A172 (cell line): ENCODE results near the gene NPPB. TPM values are rescaled to one million over a fixed set of nuclear protein-coding genes. Genes with fewer than 3 reads are reported as not detected.

Experiments
- DNase-seq: peaks from one replicate; pipeline ENCODE4 v3.0.0-alpha.2; 2015; ENCODE audit warnings: low spot score
- total RNA-seq: library from RNA; depleted of rRNA; stranded (reverse); fragments of >200 nt; shearing (Covaris generic); gene quantifications from 2 replicates; pipeline ENCODE4 v1.2.3, GENCODE V29; 2014; rRNA removed

NPPB gene
- total RNA-seq, 1 experiment from 2014 or later: 6.5 TPM

DNA sequence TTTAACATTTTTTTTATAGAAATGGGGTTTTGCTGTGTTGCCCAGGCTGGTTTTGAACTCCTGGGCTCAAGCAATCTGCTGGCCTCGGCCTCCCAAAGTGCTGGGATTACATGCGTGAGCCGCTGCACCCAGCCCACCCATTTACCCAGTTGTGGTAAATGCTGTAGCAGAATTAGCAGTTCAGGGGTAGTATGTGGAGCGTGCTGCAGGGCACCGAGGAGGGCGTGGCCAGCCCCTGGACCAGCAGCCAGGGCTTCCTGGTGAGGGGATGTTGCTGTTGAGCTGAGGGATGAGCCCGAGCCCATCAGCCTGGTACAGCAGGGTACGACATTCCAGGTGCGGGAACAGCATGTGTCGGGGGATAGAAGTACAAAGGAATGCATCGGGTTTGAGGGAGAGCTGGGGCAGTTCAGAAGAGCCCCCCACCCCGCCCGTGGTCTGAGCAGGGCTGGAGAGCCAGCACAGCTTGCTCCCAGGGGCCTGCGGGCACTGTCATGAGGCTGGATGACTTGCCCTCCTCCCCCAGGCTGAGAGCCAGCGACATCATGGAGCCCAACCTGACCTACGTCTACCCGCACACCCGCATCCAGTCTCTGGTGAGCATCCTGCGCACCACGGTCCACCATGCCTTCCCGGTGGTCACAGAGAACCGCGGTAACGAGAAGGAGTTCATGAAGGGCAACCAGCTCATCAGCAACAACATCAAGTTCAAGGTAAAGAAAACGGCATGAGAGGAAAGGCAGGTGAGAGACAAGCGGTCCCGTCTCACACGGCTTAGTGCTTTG, 23.1 kb downstream of the NPPB start:
- no peak for DNase-seq

DNA sequence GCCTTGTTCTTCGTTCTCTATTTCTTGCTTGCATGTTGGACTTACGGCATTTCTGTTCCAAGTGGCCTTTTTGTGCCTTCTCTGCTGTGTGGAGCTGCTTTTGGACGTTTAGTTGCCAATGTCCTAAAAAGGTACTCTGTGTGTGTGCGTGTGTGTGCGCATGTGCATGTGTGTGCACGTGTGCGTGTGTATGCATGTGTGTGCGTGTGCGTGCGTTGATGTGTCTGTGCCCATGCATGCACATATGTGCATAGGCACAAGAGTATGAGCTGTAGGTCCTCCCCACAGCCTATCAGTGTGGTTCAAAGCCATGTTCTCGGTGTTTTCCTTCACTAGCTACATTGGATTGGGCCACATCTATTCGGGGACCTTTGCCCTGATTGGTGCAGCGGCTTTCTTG, 24.8 kb downstream of the NPPB start:
- no peak for DNase-seq

DNA sequence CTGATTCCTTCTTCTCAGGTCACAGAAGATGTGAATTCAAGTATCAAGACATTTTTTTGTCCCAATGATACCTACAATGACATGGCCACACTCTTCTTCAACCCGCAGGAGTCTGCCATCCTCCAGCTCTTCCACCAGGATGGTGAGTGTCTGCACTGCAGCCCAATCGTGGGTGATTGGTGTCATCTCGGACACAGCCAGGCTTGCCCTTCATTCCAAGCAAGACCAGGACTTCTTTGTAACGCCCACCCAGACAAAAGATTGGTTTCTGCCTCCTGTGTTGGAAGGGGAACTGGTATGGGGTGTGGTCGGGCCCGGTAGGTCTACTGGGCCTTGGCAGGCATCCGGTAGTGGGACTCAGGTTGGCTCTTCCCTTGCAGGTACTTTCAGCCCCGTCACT, 25.2 kb downstream of the NPPB start:
- DNase-seq: no peak

DNA sequence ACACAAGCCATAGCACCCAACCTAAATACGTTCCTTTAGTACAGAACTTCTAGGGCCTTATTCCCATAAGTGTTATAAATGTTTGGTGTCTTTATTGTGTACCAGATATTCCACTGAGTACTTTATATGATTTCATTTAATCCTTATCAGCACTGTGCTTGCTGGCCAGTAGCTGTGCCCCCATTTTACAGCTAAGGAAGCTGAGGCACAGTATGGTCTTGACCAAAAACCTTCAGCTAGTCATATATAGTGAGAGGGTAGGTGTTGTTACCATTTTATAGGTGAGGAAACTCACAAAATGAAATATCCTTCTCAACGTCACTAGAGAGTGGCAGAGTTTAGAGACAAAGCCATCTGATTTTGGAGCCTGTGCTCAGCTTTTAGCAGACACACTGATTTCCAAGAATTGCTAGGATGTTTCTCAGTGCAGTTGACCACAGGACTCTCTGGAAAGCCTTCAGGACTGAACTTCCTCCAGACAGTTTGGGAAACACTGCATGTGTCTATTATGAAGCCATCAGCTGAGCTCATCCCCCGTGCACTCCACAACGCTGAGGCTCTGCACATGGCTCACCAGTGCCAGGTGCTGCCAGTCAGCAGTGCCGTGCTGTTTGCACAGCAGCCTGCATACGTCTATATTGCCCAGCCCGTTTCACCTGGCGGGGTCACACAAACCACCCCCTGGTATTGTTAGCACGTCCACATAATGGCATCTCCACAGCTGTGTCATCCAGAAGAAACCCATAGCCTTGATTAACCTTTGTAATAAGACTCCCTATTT, 26.6 kb downstream of the NPPB start:
- DNase-seq: no peak

GRCh38 chr1:11828511-11828910, 30.2 kb downstream of the NPPB start:
- DNase-seq: no peak

DNA sequence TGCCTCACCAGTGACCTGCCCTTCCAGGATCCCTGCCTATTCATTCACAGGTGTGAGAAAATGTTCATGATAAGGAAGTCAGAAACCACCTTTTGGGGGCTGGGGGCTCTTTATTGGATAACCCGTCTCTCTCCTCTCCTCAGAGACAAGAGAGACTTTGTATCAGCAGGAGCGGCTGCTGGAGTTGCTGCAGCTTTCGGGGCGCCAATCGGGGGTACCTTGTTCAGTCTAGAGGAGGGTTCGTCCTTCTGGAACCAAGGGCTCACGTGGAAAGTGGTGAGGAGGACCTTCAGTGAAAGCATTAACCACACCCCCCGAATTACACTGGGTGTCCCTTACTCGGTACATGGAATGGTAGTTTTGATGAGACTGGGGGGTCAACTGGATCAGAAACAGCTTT, 31.8 kb downstream of the NPPB start:
- no peak for DNase-seq

- DNase-seq: no peak
These were observed 33.6 kb downstream of the NPPB start for GRCh38 chr1:11825131-11825530.

- no peak for DNase-seq
These were observed 35.2 kb downstream of the NPPB start for GRCh38 chr1:11823366-11824137.

GRCh38 chr1:11822091-11822490, 36.7 kb downstream of the NPPB start:
- no peak for DNase-seq

GRCh38 chr1:11817192-11817591, 41.6 kb downstream of the NPPB start:
- DNase-seq: no peak

DNA sequence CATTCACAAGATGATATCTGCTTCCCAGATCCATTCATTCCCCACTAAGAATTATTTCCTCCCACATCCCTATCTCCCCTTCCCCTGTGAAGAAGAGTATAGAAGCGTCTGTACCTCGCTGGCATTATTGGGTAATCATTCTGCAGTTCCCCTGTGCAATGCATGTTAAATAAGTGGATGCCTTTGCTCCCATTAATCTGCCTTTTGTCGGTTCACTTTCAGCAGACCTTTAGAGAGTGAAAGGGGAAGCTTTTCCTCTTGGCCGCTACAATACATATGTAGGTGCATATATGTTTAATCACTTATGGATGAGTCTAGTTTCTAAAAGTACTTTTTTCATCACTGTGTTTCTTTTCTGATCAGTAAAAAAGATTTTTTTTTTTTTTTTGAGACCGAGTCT, 45.7 kb downstream of the NPPB start:
- no peak for DNase-seq

Other genes starting within 250 kb of the NPPB start
- 1.3 and 1.9 TPM in 2 replicates for gene FBXO2, start 204.5 kb downstream of the NPPB start, total RNA-seq
- gene FBXO44, start 204.1 kb downstream of the NPPB start, total RNA-seq: 17.6 and 18.5 TPM in 2 replicates
- gene FBXO6, start 194.7 kb downstream of the NPPB start, total RNA-seq: not detected in 2 replicates
- gene MAD2L2, start 177.8 kb downstream of the NPPB start, total RNA-seq: 70.3 and 72.0 TPM in 2 replicates
- 4.0 and 7.0 TPM in 2 replicates for gene DRAXIN, start 167.2 kb downstream of the NPPB start, total RNA-seq
- 36.5 and 41.7 TPM in 2 replicates for gene AGTRAP, start 122.8 kb downstream of the NPPB start, total RNA-seq
- not detected in 2 replicates for gene C1orf167, start 96.8 kb downstream of the NPPB start, total RNA-seq
- gene MTHFR, start 53.0 kb downstream of the NPPB start, total RNA-seq: 3.5 and 4.6 TPM in 2 replicates
- gene CLCN6, start 52.8 kb downstream of the NPPB start, total RNA-seq: 1.3 and 4.1 TPM in 2 replicates
- not detected in 2 replicates for gene NPPA, start 11.2 kb downstream of the NPPB start, total RNA-seq
- 37.5 and 42.5 TPM in 2 replicates for gene KIAA2013, start 67.5 kb upstream of the NPPB start, total RNA-seq
- gene PLOD1, start 75.8 kb upstream of the NPPB start, total RNA-seq: 58.0 and 68.4 TPM in 2 replicates
- gene MFN2, start 121.5 kb upstream of the NPPB start, total RNA-seq: 51.1 and 52.2 TPM in 2 replicates
- gene MIIP, start 160.6 kb upstream of the NPPB start, total RNA-seq: 22.8 and 41.6 TPM in 2 replicates
- gene TNFRSF8, start 204.4 kb upstream of the NPPB start, total RNA-seq: 0.38 TPM in 1 of 2 replicates, not detected in the other